Ascending aorta (tissue), 2 donors: ENCODE results near the gene HOXC12. TPM values are rescaled to one million over a fixed set of nuclear protein-coding genes. Genes with fewer than 3 reads are reported as not detected.

Experiments used
- DNase-seq, 2 donors: peaks; one replicate each; pipeline ENCODE4 v3.0.0-alpha.2; 2019; ENCODE audit warnings: low spot score in 2 of 2
- H3K27ac ChIP-seq, 2 donors: fragments of 200-600 bp; sonication (generic); one replicate each; pipeline ENCODE4 v1.5.1; 2016 to 2017; ENCODE audit warnings: mild to moderate bottlenecking in 1 of 2
- H3K27me3 ChIP-seq: fragments of 200-600 bp; sonication (generic); one replicate; pipeline ENCODE4 v1.5.1; 2017
- H3K36me3 ChIP-seq, 2 donors: fragments of 200-600 bp; sonication (generic); one replicate each; pipeline ENCODE4 v1.5.1; 2016
- H3K4me1 ChIP-seq, 2 donors: fragments of 200-600 bp; sonication (generic); one replicate each; pipeline ENCODE4 v1.5.1; 2016 to 2017; ENCODE audit warnings: mild to moderate bottlenecking in 1 of 2
- H3K4me3 ChIP-seq, 2 donors: fragments of 200-600 bp; sonication (generic); one replicate each; pipeline ENCODE4 v1.5.1; 2016 to 2017; ENCODE audit warnings: mild to moderate bottlenecking in 1 of 2
- H3K9me3 ChIP-seq, 2 donors: fragments of 200-600 bp; sonication (generic); one replicate each; pipeline ENCODE4 v1.5.1; 2016
- intact Hi-C: fragments of 100-400 bp; cut with DNase I; formaldehyde crosslinking; loops from one replicate; pipeline ENCODE4 v1.15.1; 2023
- total RNA-seq: library from RNA; depleted of rRNA; stranded (reverse); fragments of >200 nt; gene quantifications from one replicate; pipeline ENCODE4 v1.1.0, GENCODE V29; 2016
- TF ChIP-seq, protein P1 (sequence below), 3 experiments: fragments of 200-600 bp in 2 of 3; fragments of 450-650 bp in 1 of 3; sonication (generic) in 2 of 3; IDR thresholded peaks; one replicate each; pipeline ENCODE4 v1.5.1; 2016 to 2019; ENCODE audit warnings: antibody characterized with exemption in 3 of 3, mild to moderate bottlenecking in 1 of 3, moderate library complexity in 1 of 3

Gene HOXC12
- total RNA-seq, 1 donor from 2014 or later, result not detected

DNA sequence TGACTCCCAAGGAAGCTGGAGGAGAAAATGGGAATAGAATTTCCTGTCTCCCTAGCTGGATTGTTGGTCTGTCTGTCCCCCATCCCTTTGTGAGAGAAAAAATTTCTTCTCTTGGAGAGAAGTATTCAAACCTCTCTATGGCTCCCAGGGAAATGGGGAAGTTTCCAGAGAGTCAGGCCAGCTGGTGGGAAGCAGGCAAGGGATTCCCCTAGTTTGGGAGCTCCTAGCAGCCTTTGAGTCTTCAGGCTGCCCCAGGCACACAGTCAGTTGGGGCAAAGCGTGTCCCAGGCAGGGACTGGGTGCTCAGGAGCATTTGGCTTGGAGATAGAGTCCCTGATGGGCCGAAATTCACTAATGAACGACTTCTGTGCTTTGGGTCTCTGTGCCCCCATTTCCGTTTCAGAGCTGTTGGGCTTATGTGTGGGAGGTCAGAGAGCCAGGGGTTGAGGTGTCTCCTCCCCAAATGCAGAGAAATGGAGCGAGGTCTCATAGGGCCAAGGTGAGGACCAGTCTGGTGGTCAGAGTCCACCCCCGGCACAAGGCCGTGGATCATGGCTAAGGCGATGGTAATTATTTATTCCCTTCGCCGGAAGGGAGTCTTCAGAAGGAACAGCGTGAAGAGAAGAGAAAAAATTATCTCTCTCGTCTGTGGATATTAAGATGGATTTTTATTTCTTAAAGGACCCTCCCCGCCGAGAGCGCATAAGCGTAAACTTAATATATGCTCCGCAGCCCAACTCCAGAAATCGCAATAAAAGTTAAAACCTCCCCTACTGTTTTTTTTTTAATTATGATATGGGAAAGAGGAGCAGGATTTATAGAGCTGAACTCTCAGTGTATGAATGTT, 38.7 kb downstream of the HOXC12 start:
- H3K27ac ChIP-seq, result no peak overlapping the region
- H3K9me3 ChIP-seq, result no peaks in the 10 kb centered on the region
- intact Hi-C loops, result no loop called here
- no peak for DNase-seq
- no peak overlapping the region for H3K4me3 ChIP-seq
- H3K27me3 ChIP-seq, result peaks cover 51% of the 10 kb centered on the region
- TF ChIP-seq, protein P1, sequence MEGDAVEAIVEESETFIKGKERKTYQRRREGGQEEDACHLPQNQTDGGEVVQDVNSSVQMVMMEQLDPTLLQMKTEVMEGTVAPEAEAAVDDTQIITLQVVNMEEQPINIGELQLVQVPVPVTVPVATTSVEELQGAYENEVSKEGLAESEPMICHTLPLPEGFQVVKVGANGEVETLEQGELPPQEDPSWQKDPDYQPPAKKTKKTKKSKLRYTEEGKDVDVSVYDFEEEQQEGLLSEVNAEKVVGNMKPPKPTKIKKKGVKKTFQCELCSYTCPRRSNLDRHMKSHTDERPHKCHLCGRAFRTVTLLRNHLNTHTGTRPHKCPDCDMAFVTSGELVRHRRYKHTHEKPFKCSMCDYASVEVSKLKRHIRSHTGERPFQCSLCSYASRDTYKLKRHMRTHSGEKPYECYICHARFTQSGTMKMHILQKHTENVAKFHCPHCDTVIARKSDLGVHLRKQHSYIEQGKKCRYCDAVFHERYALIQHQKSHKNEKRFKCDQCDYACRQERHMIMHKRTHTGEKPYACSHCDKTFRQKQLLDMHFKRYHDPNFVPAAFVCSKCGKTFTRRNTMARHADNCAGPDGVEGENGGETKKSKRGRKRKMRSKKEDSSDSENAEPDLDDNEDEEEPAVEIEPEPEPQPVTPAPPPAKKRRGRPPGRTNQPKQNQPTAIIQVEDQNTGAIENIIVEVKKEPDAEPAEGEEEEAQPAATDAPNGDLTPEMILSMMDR (IDR thresholded peaks at IDR 0.05), result no peak
- peaks cover 11 to 14% of the 10 kb centered on the region in 2 donors for H3K4me1 ChIP-seq
- H3K36me3 ChIP-seq, result no peaks in the 10 kb centered on the region

DNA sequence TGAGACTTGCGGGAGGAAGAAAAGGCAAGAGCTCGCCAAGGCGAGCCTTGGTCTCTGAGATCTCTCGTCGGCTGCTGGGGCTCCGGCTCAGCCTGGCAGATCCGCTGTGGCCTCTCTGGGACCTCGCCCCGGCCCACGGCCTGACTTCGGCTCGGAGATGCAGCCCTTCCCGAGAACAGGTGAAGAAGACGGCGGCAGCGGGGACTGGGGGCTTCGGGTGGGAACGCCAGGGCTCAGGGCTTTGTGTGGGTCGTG, 39.2 kb downstream of the HOXC12 start:
- TF ChIP-seq, protein P1 (IDR thresholded peaks at IDR 0.05), result no peak
- intact Hi-C loops, result no loop called here
- peaks cover 11 to 14% of the 10 kb centered on the region in 2 donors for H3K4me1 ChIP-seq
- no peaks in the 10 kb centered on the region for H3K36me3 ChIP-seq
- DNase-seq, result no peak
- peaks cover 48% of the 10 kb centered on the region for H3K27me3 ChIP-seq
- H3K9me3 ChIP-seq, result no peaks in the 10 kb centered on the region
- no peak overlapping the region for H3K4me3 ChIP-seq
- H3K27ac ChIP-seq, result no peak overlapping the region

DNA sequence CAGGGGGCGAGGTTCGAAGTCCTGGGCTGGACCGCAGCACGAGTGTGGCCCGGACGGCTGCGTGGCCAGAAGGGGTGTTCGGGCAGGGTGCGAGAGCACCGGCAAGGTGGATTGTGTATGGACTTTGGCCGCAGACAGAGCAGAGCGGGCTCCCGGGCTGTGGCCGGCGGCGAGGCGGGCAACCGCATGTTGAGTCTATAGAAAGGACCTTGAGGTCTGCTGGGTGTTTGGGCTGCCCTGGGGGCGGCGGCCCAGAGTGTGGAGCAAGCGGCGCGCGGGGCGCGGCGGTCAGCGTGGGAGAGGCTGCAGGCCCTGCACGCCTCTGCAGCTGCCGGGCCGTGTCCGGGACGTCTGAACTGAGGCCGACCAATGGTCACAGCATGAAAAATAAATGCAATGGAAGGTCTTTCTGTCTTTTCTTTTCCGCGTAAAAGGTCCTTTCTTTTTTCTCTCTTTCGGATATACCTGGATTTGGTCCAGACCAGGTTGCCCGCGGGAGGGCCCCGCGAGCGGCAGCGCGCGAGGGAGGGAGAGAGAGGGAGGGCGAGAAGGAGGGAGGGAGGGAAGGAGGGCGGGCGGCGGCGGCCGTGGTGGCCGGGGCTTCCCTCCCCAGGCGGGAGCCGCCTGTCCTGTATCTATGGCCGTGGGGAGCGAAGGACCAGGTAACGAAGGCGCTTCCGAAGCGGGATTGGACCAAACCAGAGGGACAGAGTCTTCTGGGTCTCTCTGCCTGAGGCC, 39.7 kb downstream of the HOXC12 start:
- Histone ChIP-seq H3K27ac (no peak overlapping the region), H3K4me3 (peak overlapping the region; percentile 32 to 50), H3K4me1 (peaks cover 11 to 14% of the 10 kb centered on the region in 2 donors), H3K27me3 (peaks cover 45% of the 10 kb centered on the region), H3K36me3 (no peaks in the 10 kb centered on the region), H3K9me3 (no peaks in the 10 kb centered on the region)
- TF ChIP-seq, protein P1 (IDR thresholded peaks at IDR 0.05), result no peak
- DNase-seq, result no peak
- intact Hi-C loops, result no loop called here

DNA sequence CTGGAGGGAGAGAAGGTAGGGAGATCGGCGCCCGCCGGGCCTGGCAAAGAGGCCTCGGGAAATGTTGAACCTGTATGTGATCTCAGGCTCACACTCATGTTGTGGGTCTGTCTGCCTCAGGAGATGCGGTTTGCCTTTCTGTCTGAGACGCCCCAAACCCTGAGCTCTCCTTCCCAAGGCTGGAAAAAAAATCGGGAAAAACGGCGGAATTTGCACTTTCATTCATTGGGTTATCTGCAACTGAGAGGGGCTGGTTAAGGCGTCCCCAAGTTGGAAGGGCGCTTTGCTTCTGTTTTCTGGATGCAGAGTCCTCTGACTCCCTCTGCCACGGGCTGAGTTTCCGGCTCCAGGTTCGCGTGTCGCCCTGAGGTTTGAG, 40.3 kb downstream of the HOXC12 start:
- H3K36me3 ChIP-seq, result no peaks in the 10 kb centered on the region
- intact Hi-C loops, result no loop called here
- TF ChIP-seq, protein P1 (IDR thresholded peaks at IDR 0.05), result no peak
- H3K4me1 ChIP-seq, result peaks cover 11 to 17% of the 10 kb centered on the region in 2 donors
- peak overlapping the region in 1 of 2 donors; percentile 50 for H3K4me3 ChIP-seq
- H3K27ac ChIP-seq, result no peak overlapping the region
- DNase-seq, result no peak
- peaks cover 49% of the 10 kb centered on the region for H3K27me3 ChIP-seq
- H3K9me3 ChIP-seq, result no peaks in the 10 kb centered on the region

- H3K27me3 ChIP-seq, result peaks cover 55% of the 10 kb centered on the region
- intact Hi-C loops, result no loop called here
- H3K4me1 ChIP-seq, result peaks cover 11 to 23% of the 10 kb centered on the region in 2 donors
- H3K4me3 ChIP-seq, result peak overlapping the region in 1 of 2 donors; percentile 50
- H3K27ac ChIP-seq, result peak overlapping the region in 1 of 2 donors; percentile 7
- DNase-seq, result no peak
- no peaks in the 10 kb centered on the region for H3K9me3 ChIP-seq
- TF ChIP-seq, protein P1 (IDR thresholded peaks at IDR 0.05), result no peak
- no peaks in the 10 kb centered on the region for H3K36me3 ChIP-seq
Measured at GRCh38 chr12:53995378-53996239, 40.9 kb downstream of the HOXC12 start.
